Measurements from ENCODE around the gene PRKN.
A peak's percentile ranks its signal among the peaks of the same experiment; 100 is the strongest.

PRKN gene

DNA sequence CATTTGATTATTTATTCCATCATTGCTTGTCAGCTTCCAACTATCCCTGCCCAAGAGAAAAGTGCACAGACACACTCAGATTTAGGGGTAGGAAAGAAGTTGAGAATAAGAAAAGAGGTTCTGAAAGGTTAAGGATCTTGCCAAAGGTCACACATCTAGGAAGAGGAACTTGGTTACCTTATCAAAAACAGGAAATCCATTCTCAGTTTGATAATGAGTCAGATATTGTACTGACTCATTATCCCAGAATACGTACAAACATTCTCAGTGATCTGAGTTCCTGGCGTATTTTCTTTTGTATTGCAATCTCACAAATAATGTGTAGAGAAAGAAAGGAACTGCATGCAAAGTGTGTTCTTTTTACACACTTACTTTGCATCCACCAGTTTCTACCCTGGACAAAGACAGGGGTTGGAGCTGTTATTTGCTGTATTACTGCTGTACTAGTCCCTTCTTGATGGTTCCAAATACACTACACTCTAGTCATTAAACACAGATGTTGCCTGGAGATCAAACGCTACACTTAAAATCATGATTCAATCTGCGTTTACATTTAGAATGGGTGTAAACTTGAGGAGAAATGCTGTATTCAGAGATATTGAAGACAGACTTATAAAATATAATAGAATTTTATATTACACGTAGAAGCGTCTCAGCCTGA is 545.7 kb downstream of the PRKN start:
- H3K4me3 Mint-ChIP-seq = no peak overlapping the region
- H3K27me3 Mint-ChIP-seq (ENCODE audit: low read depth, poor library complexity) = peaks cover 4% of the 10 kb centered on the region
- H3K27ac Mint-ChIP-seq = no peak overlapping the region
- H3K4me1 Mint-ChIP-seq = peaks cover 3% of the 10 kb centered on the region
- H3K9me3 Mint-ChIP-seq = no peaks in the 10 kb centered on the region
- H3K36me3 Mint-ChIP-seq (ENCODE audit: low read depth) = no peaks in the 10 kb centered on the region
- no peak for DNase-seq
- TF ChIP-seq, protein P1, sequence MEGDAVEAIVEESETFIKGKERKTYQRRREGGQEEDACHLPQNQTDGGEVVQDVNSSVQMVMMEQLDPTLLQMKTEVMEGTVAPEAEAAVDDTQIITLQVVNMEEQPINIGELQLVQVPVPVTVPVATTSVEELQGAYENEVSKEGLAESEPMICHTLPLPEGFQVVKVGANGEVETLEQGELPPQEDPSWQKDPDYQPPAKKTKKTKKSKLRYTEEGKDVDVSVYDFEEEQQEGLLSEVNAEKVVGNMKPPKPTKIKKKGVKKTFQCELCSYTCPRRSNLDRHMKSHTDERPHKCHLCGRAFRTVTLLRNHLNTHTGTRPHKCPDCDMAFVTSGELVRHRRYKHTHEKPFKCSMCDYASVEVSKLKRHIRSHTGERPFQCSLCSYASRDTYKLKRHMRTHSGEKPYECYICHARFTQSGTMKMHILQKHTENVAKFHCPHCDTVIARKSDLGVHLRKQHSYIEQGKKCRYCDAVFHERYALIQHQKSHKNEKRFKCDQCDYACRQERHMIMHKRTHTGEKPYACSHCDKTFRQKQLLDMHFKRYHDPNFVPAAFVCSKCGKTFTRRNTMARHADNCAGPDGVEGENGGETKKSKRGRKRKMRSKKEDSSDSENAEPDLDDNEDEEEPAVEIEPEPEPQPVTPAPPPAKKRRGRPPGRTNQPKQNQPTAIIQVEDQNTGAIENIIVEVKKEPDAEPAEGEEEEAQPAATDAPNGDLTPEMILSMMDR (IDR thresholded peaks at IDR 0.05) = no peak

DNA sequence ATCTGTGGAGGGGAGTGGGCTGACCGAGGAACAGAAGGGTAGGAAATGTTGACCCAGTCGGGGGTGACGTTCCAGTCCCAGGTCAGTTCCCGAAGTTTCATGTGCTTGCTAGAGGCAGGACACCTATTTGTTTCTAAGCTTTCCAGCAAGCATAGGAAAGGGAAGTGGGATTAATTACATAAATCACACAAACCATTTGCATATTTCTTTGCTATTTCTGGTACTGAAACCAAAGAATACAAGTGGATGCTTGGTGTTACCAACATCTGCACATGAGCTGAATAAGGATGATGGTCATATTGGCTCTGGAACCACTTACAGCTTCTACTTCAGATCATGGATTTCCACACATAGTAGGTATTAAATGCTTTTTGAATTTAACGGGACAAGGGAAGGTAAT is 546.5 kb downstream of the PRKN start:
- no peaks in the 10 kb centered on the region for H3K9me3 Mint-ChIP-seq
- H3K4me3 Mint-ChIP-seq = no peak overlapping the region
- H3K36me3 Mint-ChIP-seq (ENCODE audit: low read depth) = no peaks in the 10 kb centered on the region
- peaks cover 3% of the 10 kb centered on the region for H3K4me1 Mint-ChIP-seq
- DNase-seq = no peak
- TF ChIP-seq, protein P1 (IDR thresholded peaks at IDR 0.05) = no peak
- peaks cover 4% of the 10 kb centered on the region for H3K27me3 Mint-ChIP-seq (ENCODE audit: low read depth, poor library complexity)
- no peak overlapping the region for H3K27ac Mint-ChIP-seq

DNA sequence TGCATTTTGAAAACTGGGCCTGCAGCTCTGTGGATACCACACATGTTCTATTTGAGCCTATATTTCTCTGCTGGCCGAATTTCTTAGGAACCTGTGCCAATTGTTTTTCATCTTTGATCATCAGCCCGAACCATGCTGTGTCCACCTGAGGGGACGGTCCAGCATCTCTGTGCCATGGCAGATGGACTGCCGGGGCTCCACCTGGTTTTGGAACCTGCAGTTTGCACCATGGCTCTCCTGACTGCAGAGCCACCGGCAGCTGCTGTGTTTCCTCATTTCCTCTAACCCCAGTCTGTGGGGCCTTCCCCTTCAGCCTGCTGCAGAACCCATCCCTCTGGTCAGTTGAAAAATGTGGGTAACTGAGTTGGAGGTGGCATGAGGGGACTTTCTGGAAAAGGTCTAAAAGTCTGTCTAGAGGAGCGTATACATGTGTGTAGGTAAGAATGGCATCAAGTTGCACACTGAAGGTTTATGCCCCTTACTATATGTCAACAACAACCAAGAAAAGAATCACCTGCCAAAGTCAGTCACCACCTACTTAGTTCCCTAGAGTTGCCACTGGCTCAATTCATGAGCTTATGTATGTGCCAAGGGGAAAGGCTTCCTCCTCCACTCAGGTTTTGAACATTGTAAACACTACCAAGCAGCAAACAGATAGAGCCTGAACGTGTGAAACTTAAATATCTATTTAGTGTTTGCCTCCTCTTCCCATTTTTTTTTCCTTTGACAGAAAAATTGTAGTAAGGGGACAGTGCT is 548.2 kb downstream of the PRKN start:
- H3K4me3 Mint-ChIP-seq = no peak overlapping the region
- TF ChIP-seq, protein P1 (IDR thresholded peaks at IDR 0.05) = no peak
- peaks cover 3% of the 10 kb centered on the region for H3K4me1 Mint-ChIP-seq
- no peaks in the 10 kb centered on the region for H3K36me3 Mint-ChIP-seq (ENCODE audit: low read depth)
- DNase-seq = no peak
- no peaks in the 10 kb centered on the region for H3K9me3 Mint-ChIP-seq
- H3K27ac Mint-ChIP-seq = no peak overlapping the region
- peaks cover 6% of the 10 kb centered on the region for H3K27me3 Mint-ChIP-seq (ENCODE audit: low read depth, poor library complexity)

DNA sequence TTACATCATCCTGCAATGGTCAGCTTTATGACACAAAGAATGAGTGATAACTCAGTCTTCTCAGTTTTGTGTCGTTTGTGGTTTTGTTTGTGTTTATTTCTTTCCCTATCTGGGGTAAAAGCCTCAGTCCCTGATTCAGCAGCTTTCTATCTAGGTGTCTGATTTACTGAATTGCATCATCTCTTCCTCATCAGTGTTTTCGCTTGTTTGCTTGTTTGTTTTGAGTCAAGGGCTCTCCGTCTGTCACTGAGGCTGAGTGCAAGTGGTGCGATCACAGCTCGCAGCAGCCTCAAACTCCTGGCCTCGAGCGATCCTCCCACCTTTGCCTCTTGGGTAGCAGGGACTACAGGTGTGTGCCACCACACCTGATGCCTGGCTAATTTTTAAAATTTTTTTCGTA is 548.9 kb downstream of the PRKN start:
- no peak for DNase-seq
- Mint-ChIP-seq H3K27ac (no peak overlapping the region), H3K27me3 (ENCODE audit: low read depth, poor library complexity) (peaks cover 6% of the 10 kb centered on the region), H3K4me1 (peaks cover 4% of the 10 kb centered on the region), H3K36me3 (ENCODE audit: low read depth) (no peaks in the 10 kb centered on the region), H3K9me3 (no peaks in the 10 kb centered on the region), H3K4me3 (no peak overlapping the region)
- TF ChIP-seq, protein P1 (IDR thresholded peaks at IDR 0.05) = no peak

DNA sequence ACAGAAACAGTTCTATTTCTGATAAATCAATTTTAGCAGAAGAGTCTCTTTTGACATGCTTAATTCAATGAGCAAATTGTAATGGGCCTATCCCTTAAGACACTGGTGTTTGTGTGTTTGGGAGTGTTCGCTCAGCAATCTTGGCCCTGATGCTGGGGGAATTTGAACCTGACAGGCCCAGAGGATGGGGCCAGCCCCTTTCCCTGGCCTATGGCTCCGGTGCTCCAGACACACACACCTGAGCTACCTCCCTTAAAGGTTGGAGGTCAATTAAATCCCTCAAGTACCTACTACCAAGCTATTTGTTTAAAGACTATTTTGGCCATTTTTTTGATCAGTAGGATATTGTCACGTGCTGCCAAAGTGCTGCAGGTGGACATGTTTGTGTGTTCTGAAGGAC is 549.3 kb downstream of the PRKN start:
- DNase-seq = no peak
- no peaks in the 10 kb centered on the region for H3K9me3 Mint-ChIP-seq
- H3K4me3 Mint-ChIP-seq = no peak overlapping the region
- H3K27ac Mint-ChIP-seq = no peak overlapping the region
- TF ChIP-seq, protein P1 (IDR thresholded peaks at IDR 0.05) = no peak
- H3K36me3 Mint-ChIP-seq (ENCODE audit: low read depth) = no peaks in the 10 kb centered on the region
- peaks cover 6% of the 10 kb centered on the region for H3K27me3 Mint-ChIP-seq (ENCODE audit: low read depth, poor library complexity)
- peaks cover 8% of the 10 kb centered on the region for H3K4me1 Mint-ChIP-seq

DNA sequence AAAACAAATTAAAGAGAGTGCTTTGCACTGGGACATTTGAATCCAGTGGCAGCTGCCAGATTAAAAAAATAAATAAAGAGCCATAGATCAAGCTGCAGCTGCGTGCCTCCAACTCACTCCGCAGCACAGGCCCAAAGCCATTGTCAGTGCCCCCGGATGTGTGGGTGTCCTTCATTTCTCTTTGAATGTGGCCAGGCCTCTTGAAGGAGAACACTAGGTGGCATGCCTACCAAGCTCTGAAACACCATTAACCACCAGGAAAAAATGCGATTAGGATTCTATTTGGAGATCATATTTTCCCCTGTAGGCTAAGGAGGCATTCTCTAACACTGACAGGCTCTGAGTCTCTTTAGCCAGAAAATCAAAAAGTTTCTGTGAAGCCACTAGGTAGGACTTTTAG is 549.8 kb downstream of the PRKN start:
- Mint-ChIP-seq H3K27me3 (ENCODE audit: low read depth, poor library complexity) (peaks cover 6% of the 10 kb centered on the region), H3K36me3 (ENCODE audit: low read depth) (no peaks in the 10 kb centered on the region), H3K4me1 (peaks cover 12% of the 10 kb centered on the region), H3K9me3 (no peaks in the 10 kb centered on the region), H3K27ac (no peak overlapping the region), H3K4me3 (no peak overlapping the region)
- TF ChIP-seq, protein P1 (IDR thresholded peaks at IDR 0.05) = no peak
- peak; percentile 6 for DNase-seq

Data from nephron progenitor cell (in vitro differentiated cells).